Measurements from ENCODE around the gene PSMC4. TPM values are rescaled to one million over a fixed set of nuclear protein-coding genes. Genes with fewer than 3 reads are reported as not detected.

Gene PSMC4
- total RNA-seq, 1 experiment from 2014 or later, result 2,386 TPM

- in situ Hi-C loops (cut with HindIII; ENCODE audit: low pct_unique_long_range_greater_than_20kb, low sequenced_read_pairs), result loop anchor here (10.0 to 25.0 kb wide), 2 partner anchors 657 to 954 kb away; partner anchors contain the start of gene FBXO17
- TF ChIP-seq REST (IDR thresholded peaks at IDR 0.05; ENCODE audit: insufficient read depth in 1 of 2, low read depth in 2 of 2, low read length in 1 of 2) (no peak), SIN3A (IDR thresholded peaks at IDR 0.05; ENCODE audit: borderline replicate concordance, insufficient read depth, low read depth, low read length) (no peak), CTCF (IDR thresholded peaks at IDR 0.05) (no peak), TCF7L2 (IDR thresholded peaks at IDR 0.05; ENCODE audit: low read depth, low read length) (no peak)
- no TSS peak for BruUV-seq (replicated peaks)
- DNase-seq (ENCODE audit: low read depth, low spot score), result no peak
- Histone ChIP-seq H3K36me3 (ENCODE audit: control insufficient read depth, insufficient read depth, low read length) (no peaks in the 10 kb centered on the region), H3K9me3 (ENCODE audit: control insufficient read depth, insufficient read depth, low read depth, low read length) (peaks cover 12% of the 10 kb centered on the region; the same call in 1 of the 2 replicates), H3K4me3 (ENCODE audit: low read depth in 2 of 2, low read length in 2 of 2) (no peak overlapping the region), H3K27ac (ENCODE audit: low read length) (no peak overlapping the region), H3K27me3 (ENCODE audit: control insufficient read depth, insufficient read depth, low read length) (peaks cover 34% of the 10 kb centered on the region), H3K4me1 (ENCODE audit: control insufficient read depth, insufficient read depth, low read length) (peaks cover 8% of the 10 kb centered on the region)
- POLR2A ChIA-PET, result interaction anchor here (0.6 to 1.4 kb wide), 8 partner anchors 11 to 557 kb away, joined by 3 to 10 read pairs (median 6); partner anchors contain the start of gene PSMC4
- intact Hi-C loops (cut with micrococcal nuclease; ENCODE audit: unreplicated experiment), result no loop called here
- ATAC-seq, result no peak
- CTCF ChIA-PET, result interaction anchor here (0.6 to 2.7 kb wide), 12 partner anchors 9 to 390 kb away, joined by 3 to 13 read pairs (median 6); partner anchors contain the start of genes FBL and PSMC4
These were observed 29.2 kb upstream of the PSMC4 start for GRCh38 chr19:39941615-39942365.

- no peaks in the 10 kb centered on the region for H3K36me3 ChIP-seq (ENCODE audit: control insufficient read depth, insufficient read depth, low read length)
- peaks cover 12% of the 10 kb centered on the region; the same call in 1 of the 2 replicates for H3K9me3 ChIP-seq (ENCODE audit: control insufficient read depth, insufficient read depth, low read depth, low read length)
- POLR2A ChIA-PET, result interaction anchor here (0.6 to 1.4 kb wide), 7 partner anchors 11 to 558 kb away, joined by 3 to 12 read pairs (median 8); partner anchors contain the start of gene PSMC4
- in situ Hi-C loops (cut with HindIII; ENCODE audit: low pct_unique_long_range_greater_than_20kb, low sequenced_read_pairs), result loop anchor here (10.0 to 25.0 kb wide), 2 partner anchors 658 to 955 kb away; partner anchors contain the start of gene FBXO17
- H3K27ac ChIP-seq (ENCODE audit: low read length), result no peak overlapping the region
- H3K4me3 ChIP-seq (ENCODE audit: low read depth in 2 of 2, low read length in 2 of 2), result no peak overlapping the region
- BruUV-seq (replicated peaks), result no TSS peak
- H3K4me1 ChIP-seq (ENCODE audit: control insufficient read depth, insufficient read depth, low read length), result peaks cover 8% of the 10 kb centered on the region
- ATAC-seq (no peak), DNase-seq (ENCODE audit: low read depth, low spot score) (no peak)
- intact Hi-C loops (cut with micrococcal nuclease; ENCODE audit: unreplicated experiment), result no loop called here
- TF ChIP-seq CTCF (IDR thresholded peaks at IDR 0.05), result no peak
- no peak for TF ChIP-seq REST (IDR thresholded peaks at IDR 0.05; ENCODE audit: insufficient read depth in 1 of 2, low read depth in 2 of 2, low read length in 1 of 2)
- no peak for TF ChIP-seq SIN3A (IDR thresholded peaks at IDR 0.05; ENCODE audit: borderline replicate concordance, insufficient read depth, low read depth, low read length)
- TF ChIP-seq POLR2AphosphoS5 (IDR thresholded peaks at IDR 0.05; ENCODE audit: low read depth, low read length), result no peak
- TF ChIP-seq TCF7L2 (IDR thresholded peaks at IDR 0.05; ENCODE audit: low read depth, low read length), result no peak
- H3K27me3 ChIP-seq (ENCODE audit: control insufficient read depth, insufficient read depth, low read length), result peaks cover 34% of the 10 kb centered on the region
- CTCF ChIA-PET, result interaction anchor here (0.6 to 2.7 kb wide), 14 partner anchors 10 to 622 kb away, joined by 3 to 17 read pairs (median 6); partner anchors contain the start of genes FBL, LRFN1 and PSMC4
These were observed 28.6 kb upstream of the PSMC4 start for GRCh38 chr19:39942366-39942730.
